ENCODE measurements around the gene ATF2.
A peak's percentile ranks its signal among the peaks of the same experiment; 100 is the strongest.

Gene ATF2

GRCh38 chr2:175176624-175177023, 8.6 kb upstream of the ATF2 start:
- Mint-ChIP-seq H3K27ac (no peak overlapping the region), H3K4me3 (no peak overlapping the region), H3K9me3 (peaks cover 2% of the 10 kb centered on the region), H3K27me3 (ENCODE audit: low read depth) (no peaks in the 10 kb centered on the region), H3K36me3 (ENCODE audit: low read depth) (peaks cover 59% of the 10 kb centered on the region), H3K4me1 (ENCODE audit: low read depth) (peaks cover 28% of the 10 kb centered on the region)
- no peak for DNase-seq (ENCODE audit: low spot score)

GRCh38 chr2:175175896-175176295, 7.9 kb upstream of the ATF2 start:
- Mint-ChIP-seq H3K36me3 (ENCODE audit: low read depth) (peaks cover 59% of the 10 kb centered on the region), H3K4me3 (no peak overlapping the region), H3K9me3 (no peaks in the 10 kb centered on the region), H3K27ac (peak overlapping the region; percentile 38), H3K27me3 (ENCODE audit: low read depth) (no peaks in the 10 kb centered on the region), H3K4me1 (ENCODE audit: low read depth) (peaks cover 33% of the 10 kb centered on the region)
- DNase-seq (ENCODE audit: low spot score), result no peak

- DNase-seq (ENCODE audit: low spot score), result no peak
- Mint-ChIP-seq H3K27ac (no peak overlapping the region), H3K9me3 (no peaks in the 10 kb centered on the region), H3K27me3 (ENCODE audit: low read depth) (no peaks in the 10 kb centered on the region), H3K4me1 (ENCODE audit: low read depth) (peaks cover 35% of the 10 kb centered on the region), H3K36me3 (ENCODE audit: low read depth) (peaks cover 57% of the 10 kb centered on the region), H3K4me3 (no peak overlapping the region)
Measured at GRCh38 chr2:175175320-175175719, 7.3 kb upstream of the ATF2 start.

- no peaks in the 10 kb centered on the region for H3K9me3 Mint-ChIP-seq
Measured at GRCh38 chr2:175170659-175171304, 2.8 kb upstream of the ATF2 start.

GRCh38 chr2:175169191-175169590, 1.2 kb upstream of the ATF2 start:
- Mint-ChIP-seq H3K4me1 (ENCODE audit: low read depth) (peaks cover 54% of the 10 kb centered on the region), H3K4me3 (peak overlapping the region; percentile 100), H3K27me3 (ENCODE audit: low read depth) (no peaks in the 10 kb centered on the region), H3K9me3 (no peaks in the 10 kb centered on the region), H3K27ac (peak overlapping the region; percentile 59), H3K36me3 (ENCODE audit: low read depth) (peaks cover 26% of the 10 kb centered on the region)
- DNase-seq (ENCODE audit: low spot score), result no peak

More at GRCh38 chr2:175170659-175171304, 2.8 kb upstream of the ATF2 start:
- Mint-ChIP-seq H3K4me3 (peak overlapping the region; percentile 13), H3K4me1 (ENCODE audit: low read depth) (peaks cover 49% of the 10 kb centered on the region), H3K27me3 (ENCODE audit: low read depth) (no peaks in the 10 kb centered on the region), H3K36me3 (ENCODE audit: low read depth) (peaks cover 30% of the 10 kb centered on the region), H3K27ac (peak overlapping the region; percentile 34)
- DNase-seq (ENCODE audit: low spot score), result no peak

- Mint-ChIP-seq H3K4me3 (peak overlapping the region; percentile 100), H3K27me3 (ENCODE audit: low read depth) (no peaks in the 10 kb centered on the region), H3K27ac (peak overlapping the region; percentile 96), H3K4me1 (ENCODE audit: low read depth) (peaks cover 54% of the 10 kb centered on the region), H3K36me3 (ENCODE audit: low read depth) (peaks cover 26% of the 10 kb centered on the region), H3K9me3 (no peaks in the 10 kb centered on the region)
- no peak for DNase-seq (ENCODE audit: low spot score)
Measured at GRCh38 chr2:175168564-175168945, 552 bp upstream of the ATF2 start.

GRCh38 chr2:175167076-175167791, 769 bp downstream of the ATF2 start:
- no peaks in the 10 kb centered on the region for H3K9me3 Mint-ChIP-seq
- peak; percentile 15 for DNase-seq (ENCODE audit: low spot score)
- peaks cover 49% of the 10 kb centered on the region for H3K4me1 Mint-ChIP-seq (ENCODE audit: low read depth)
- peak overlapping the region; percentile 100 for H3K4me3 Mint-ChIP-seq
- H3K27ac Mint-ChIP-seq, result peak overlapping the region; percentile 96
- no peaks in the 10 kb centered on the region for H3K27me3 Mint-ChIP-seq (ENCODE audit: low read depth)
- peaks cover 21% of the 10 kb centered on the region for H3K36me3 Mint-ChIP-seq (ENCODE audit: low read depth)

- Mint-ChIP-seq H3K36me3 (ENCODE audit: low read depth) (peaks cover 15% of the 10 kb centered on the region), H3K9me3 (no peaks in the 10 kb centered on the region), H3K4me1 (ENCODE audit: low read depth) (peaks cover 42% of the 10 kb centered on the region), H3K27me3 (ENCODE audit: low read depth) (no peaks in the 10 kb centered on the region), H3K27ac (no peak overlapping the region), H3K4me3 (peak overlapping the region; percentile 100)
- DNase-seq (ENCODE audit: low spot score), result no peak
Measured at GRCh38 chr2:175166216-175166824, 1.7 kb downstream of the ATF2 start.

GRCh38 chr2:175164235-175164634, 3.8 kb downstream of the ATF2 start:
- Mint-ChIP-seq H3K4me3 (no peak overlapping the region), H3K27me3 (ENCODE audit: low read depth) (no peaks in the 10 kb centered on the region), H3K4me1 (ENCODE audit: low read depth) (peaks cover 25% of the 10 kb centered on the region), H3K9me3 (no peaks in the 10 kb centered on the region), H3K36me3 (ENCODE audit: low read depth) (peaks cover 14% of the 10 kb centered on the region), H3K27ac (no peak overlapping the region)
- no peak for DNase-seq (ENCODE audit: low spot score)

GRCh38 chr2:175158894-175159293, 9.1 kb downstream of the ATF2 start:
- Mint-ChIP-seq H3K4me3 (no peak overlapping the region), H3K27ac (no peak overlapping the region), H3K9me3 (no peaks in the 10 kb centered on the region), H3K27me3 (ENCODE audit: low read depth) (no peaks in the 10 kb centered on the region), H3K36me3 (ENCODE audit: low read depth) (peaks cover 18% of the 10 kb centered on the region), H3K4me1 (ENCODE audit: low read depth) (peaks cover 18% of the 10 kb centered on the region)
- no peak for DNase-seq (ENCODE audit: low spot score)

- no peak for DNase-seq (ENCODE audit: low spot score)
- H3K27me3 Mint-ChIP-seq (ENCODE audit: low read depth), result no peaks in the 10 kb centered on the region
- no peak overlapping the region for H3K4me3 Mint-ChIP-seq
- no peak overlapping the region for H3K27ac Mint-ChIP-seq
- H3K4me1 Mint-ChIP-seq (ENCODE audit: low read depth), result peaks cover 26% of the 10 kb centered on the region
- peaks cover 17% of the 10 kb centered on the region for H3K36me3 Mint-ChIP-seq (ENCODE audit: low read depth)
- H3K9me3 Mint-ChIP-seq, result no peaks in the 10 kb centered on the region
Measured at GRCh38 chr2:175156534-175156933, 11.5 kb downstream of the ATF2 start.

GRCh38 chr2:175154661-175155082, 13.3 kb downstream of the ATF2 start:
- DNase-seq (ENCODE audit: low spot score), result peak; percentile 36
- no peaks in the 10 kb centered on the region for H3K27me3 Mint-ChIP-seq (ENCODE audit: low read depth)
- H3K27ac Mint-ChIP-seq, result peak overlapping the region; percentile 86
- H3K4me3 Mint-ChIP-seq, result peak overlapping the region; percentile 56
- H3K9me3 Mint-ChIP-seq, result no peaks in the 10 kb centered on the region
- H3K36me3 Mint-ChIP-seq (ENCODE audit: low read depth), result peaks cover 16% of the 10 kb centered on the region
- H3K4me1 Mint-ChIP-seq (ENCODE audit: low read depth), result peaks cover 28% of the 10 kb centered on the region

GRCh38 chr2:175152242-175152641, 15.8 kb downstream of the ATF2 start:
- H3K36me3 Mint-ChIP-seq (ENCODE audit: low read depth), result peaks cover 26% of the 10 kb centered on the region
- no peaks in the 10 kb centered on the region for H3K9me3 Mint-ChIP-seq
- no peaks in the 10 kb centered on the region for H3K27me3 Mint-ChIP-seq (ENCODE audit: low read depth)
- H3K4me3 Mint-ChIP-seq, result no peak overlapping the region
- no peak overlapping the region for H3K27ac Mint-ChIP-seq
- no peak for DNase-seq (ENCODE audit: low spot score)
- peaks cover 33% of the 10 kb centered on the region for H3K4me1 Mint-ChIP-seq (ENCODE audit: low read depth)

GRCh38 chr2:175151791-175152190, 16.2 kb downstream of the ATF2 start:
- H3K4me1 Mint-ChIP-seq (ENCODE audit: low read depth), result peaks cover 33% of the 10 kb centered on the region
- no peak overlapping the region for H3K4me3 Mint-ChIP-seq
- DNase-seq (ENCODE audit: low spot score), result no peak
- H3K9me3 Mint-ChIP-seq, result no peaks in the 10 kb centered on the region
- H3K36me3 Mint-ChIP-seq (ENCODE audit: low read depth), result peaks cover 25% of the 10 kb centered on the region
- H3K27me3 Mint-ChIP-seq (ENCODE audit: low read depth), result no peaks in the 10 kb centered on the region
- no peak overlapping the region for H3K27ac Mint-ChIP-seq
